Right lobe of liver (tissue), 4 donors: ENCODE data around the gene OMD.

Experiments used
- POLR2A ChIP-seq: fragments of 450-650 bp; IDR thresholded peaks from one replicate; pipeline ENCODE4 v1.6.1; 2017; ENCODE audit warnings: antibody characterized with exemption, mild to moderate bottlenecking
- TF ChIP-seq, protein P1 (sequence below), 4 donors: fragments of 200-600 bp in 3 of 4; fragments of 450-650 bp in 1 of 4; IDR thresholded peaks; one replicate each; pipeline versions ENCODE4 v1.5.1 to v1.8.0; 2016 to 2022; ENCODE audit warnings: antibody characterized with exemption in 4 of 4, mild to moderate bottlenecking in 2 of 4
- donor health status: DM: no; HTN: no; CAD: no.
- donor health status: DM: no; HTN: no; CAD: no.
- donor health status: DM: no; HTN: yes; CAD: no.

DNA sequence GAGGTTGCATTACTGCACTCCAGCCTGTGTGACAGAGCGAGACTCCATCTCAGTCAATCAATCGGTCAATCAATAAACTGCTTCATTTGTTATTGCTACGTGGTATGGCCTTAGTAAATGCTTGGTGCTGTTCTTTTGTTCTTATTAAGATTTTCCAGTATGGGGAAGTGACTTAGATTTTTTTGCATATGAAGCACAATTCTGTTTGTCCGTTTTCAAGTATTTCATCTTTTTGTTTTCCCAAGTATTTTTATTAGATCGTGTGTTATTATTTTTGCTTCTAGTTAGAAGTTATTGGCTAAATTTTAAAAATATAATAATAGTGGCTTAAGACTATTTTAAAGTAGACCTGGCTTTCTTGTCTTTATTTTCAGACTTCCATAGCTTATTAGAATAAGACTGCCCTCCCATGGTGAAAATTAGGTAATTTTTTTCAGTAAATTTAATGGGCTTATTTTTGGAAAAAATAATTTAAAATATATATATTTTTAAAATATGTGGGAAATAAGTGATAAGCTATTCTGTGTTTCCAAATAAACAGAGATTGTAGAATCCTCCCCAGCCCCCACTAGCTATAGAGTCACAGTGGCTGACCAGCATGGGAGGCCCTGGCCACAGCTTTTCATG lies 14.7 kb upstream of the OMD start:
- TF ChIP-seq POLR2A, result no peak
- TF ChIP-seq, protein P1, sequence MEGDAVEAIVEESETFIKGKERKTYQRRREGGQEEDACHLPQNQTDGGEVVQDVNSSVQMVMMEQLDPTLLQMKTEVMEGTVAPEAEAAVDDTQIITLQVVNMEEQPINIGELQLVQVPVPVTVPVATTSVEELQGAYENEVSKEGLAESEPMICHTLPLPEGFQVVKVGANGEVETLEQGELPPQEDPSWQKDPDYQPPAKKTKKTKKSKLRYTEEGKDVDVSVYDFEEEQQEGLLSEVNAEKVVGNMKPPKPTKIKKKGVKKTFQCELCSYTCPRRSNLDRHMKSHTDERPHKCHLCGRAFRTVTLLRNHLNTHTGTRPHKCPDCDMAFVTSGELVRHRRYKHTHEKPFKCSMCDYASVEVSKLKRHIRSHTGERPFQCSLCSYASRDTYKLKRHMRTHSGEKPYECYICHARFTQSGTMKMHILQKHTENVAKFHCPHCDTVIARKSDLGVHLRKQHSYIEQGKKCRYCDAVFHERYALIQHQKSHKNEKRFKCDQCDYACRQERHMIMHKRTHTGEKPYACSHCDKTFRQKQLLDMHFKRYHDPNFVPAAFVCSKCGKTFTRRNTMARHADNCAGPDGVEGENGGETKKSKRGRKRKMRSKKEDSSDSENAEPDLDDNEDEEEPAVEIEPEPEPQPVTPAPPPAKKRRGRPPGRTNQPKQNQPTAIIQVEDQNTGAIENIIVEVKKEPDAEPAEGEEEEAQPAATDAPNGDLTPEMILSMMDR (IDR thresholded peaks at IDR 0.05), result peak; percentile 36 to 55 (median 48)
